Measurements from ENCODE around the gene MACROD2. TPM values are rescaled to one million over a fixed set of nuclear protein-coding genes. Genes with fewer than 3 reads are reported as not detected.

MACROD2 gene
- total RNA-seq, 1 experiment from 2014 or later, result 3.7 TPM

GRCh38 chr20:14715400-14715799, 720.1 kb downstream of the MACROD2 start:
- CTCF ChIA-PET, result no interaction called here
- Histone ChIP-seq H3K9me2 (ENCODE audit: insufficient read depth) (no peaks in the 10 kb centered on the region), H3K36me3 (ENCODE audit: control insufficient read depth in 1 of 2, insufficient read depth in 2 of 2, low read length in 2 of 2) (no peaks in the 10 kb centered on the region), H3K9ac (ENCODE audit: low read length) (no peak overlapping the region), H3K4me3 (replicated peaks in 1 of 2; ENCODE audit: low read depth in 1 of 2, low read length in 2 of 2) (no peak overlapping the region), H4K20me1 (ENCODE audit: insufficient read depth) (no peaks in the 10 kb centered on the region), H3K27ac (ENCODE audit: low read depth, low read length) (no peak overlapping the region), H3K4me1 (ENCODE audit: control insufficient read depth in 1 of 2, insufficient read depth in 2 of 2, low read length in 2 of 2) (no peaks in the 10 kb centered on the region), H3K79me2 (ENCODE audit: insufficient read depth, low read length) (no peaks in the 10 kb centered on the region), H3K4me2 (ENCODE audit: low read length) (no peak overlapping the region), H3K27me3 (ENCODE audit: insufficient read depth, low read length) (no peaks in the 10 kb centered on the region), H2AFZ (ENCODE audit: low read depth, low read length, poor library complexity, severe bottlenecking) (no peak overlapping the region), H3K9me3 (ENCODE audit: control insufficient read depth in 1 of 2, insufficient read depth in 1 of 2, low read depth in 1 of 2, low read length in 2 of 2) (no peaks in the 10 kb centered on the region)
- DNase-seq (ENCODE audit: low read depth, low spot score) (no peak), ATAC-seq (no peak)
- POLR2A ChIA-PET, result no interaction called here
- RAD21 ChIA-PET (ENCODE audit: low non-redundant PET in 1 of 2, low total read pairs in 2 of 2, uncharacterized antibody in 2 of 2, unreplicated experiment in 2 of 2), result no interaction called here
- TF ChIP-seq FOSL1 (IDR thresholded peaks at IDR 0.05; ENCODE audit: low read depth), result no peak
- TF ChIP-seq CEBPB (IDR thresholded peaks at IDR 0.05; ENCODE audit: low read depth), result no peak
- TF ChIP-seq POLR2AphosphoS5 (IDR thresholded peaks at IDR 0.05; ENCODE audit: low read depth, low read length), result no peak
- intact Hi-C loops (cut with micrococcal nuclease), result loop anchor here (10.0 kb wide), 1 partner anchor 381 kb away; the partner anchor contains the start of gene FLRT3
- no TSS peak for BruUV-seq (replicated peaks)

GRCh38 chr20:14716351-14716801, 721.1 kb downstream of the MACROD2 start:
- ChIA-PET POLR2A (no interaction called here), RAD21 (ENCODE audit: low non-redundant PET in 1 of 2, low total read pairs in 2 of 2, uncharacterized antibody in 2 of 2, unreplicated experiment in 2 of 2) (no interaction called here), CTCF (no interaction called here)
- intact Hi-C loops (cut with micrococcal nuclease), result loop anchor here (10.0 kb wide), 1 partner anchor 382 kb away; the partner anchor contains the start of gene FLRT3
- no peak overlapping the region for H3K27ac ChIP-seq (ENCODE audit: low read depth, low read length)
- no peaks in the 10 kb centered on the region for H3K36me3 ChIP-seq (ENCODE audit: control insufficient read depth in 1 of 2, insufficient read depth in 2 of 2, low read length in 2 of 2)
- no peaks in the 10 kb centered on the region for H3K9me2 ChIP-seq (ENCODE audit: insufficient read depth)
- H3K9me3 ChIP-seq (ENCODE audit: control insufficient read depth in 1 of 2, insufficient read depth in 1 of 2, low read depth in 1 of 2, low read length in 2 of 2), result no peaks in the 10 kb centered on the region
- DNase-seq (ENCODE audit: low read depth, low spot score) (no peak), ATAC-seq (no peak)
- H3K27me3 ChIP-seq (ENCODE audit: insufficient read depth, low read length), result no peaks in the 10 kb centered on the region
- H2AFZ ChIP-seq (ENCODE audit: low read depth, low read length, poor library complexity, severe bottlenecking), result no peak overlapping the region
- H3K4me1 ChIP-seq (ENCODE audit: control insufficient read depth in 1 of 2, insufficient read depth in 2 of 2, low read length in 2 of 2), result no peaks in the 10 kb centered on the region
- TF ChIP-seq POLR2A (IDR thresholded peaks at IDR 0.05; ENCODE audit: borderline replicate concordance, extremely low read depth, insufficient read depth, insufficient read length) (no peak), CTCF (IDR thresholded peaks at IDR 0.05 in 2 of 3, conservative IDR thresholded peaks at IDR 0.05 in 1 of 3; ENCODE audit: borderline replicate concordance in 1 of 3, insufficient read depth in 1 of 3, low read depth in 2 of 3, low read length in 2 of 3) (no peak), EZH2phosphoT487 (IDR thresholded peaks at IDR 0.05; ENCODE audit: borderline replicate concordance) (no peak), SRF (IDR thresholded peaks at IDR 0.05; ENCODE audit: low read depth) (no peak), CEBPB (IDR thresholded peaks at IDR 0.05; ENCODE audit: low read depth) (no peak), YY1 (IDR thresholded peaks at IDR 0.05; ENCODE audit: extremely low read depth, insufficient replicate concordance, low read depth, low read length) (no peak), CBX3 (IDR thresholded peaks at IDR 0.05; ENCODE audit: low read depth) (no peak), EZH2 (IDR thresholded peaks at IDR 0.05) (no peak), ZFX (IDR thresholded peaks at IDR 0.05) (no peak), FOSL1 (IDR thresholded peaks at IDR 0.05; ENCODE audit: low read depth) (no peak), ATF3 (IDR thresholded peaks at IDR 0.05) (no peak), ZBTB33 (IDR thresholded peaks at IDR 0.05; ENCODE audit: extremely low read depth, insufficient replicate concordance, low read length) (no peak), RAD21 (IDR thresholded peaks at IDR 0.05; ENCODE audit: low read depth) (no peak), JUND (IDR thresholded peaks at IDR 0.05) (no peak), MAX (IDR thresholded peaks at IDR 0.05) (no peak), POLR2AphosphoS5 (IDR thresholded peaks at IDR 0.05; ENCODE audit: low read depth, low read length) (no peak), ELF1 (IDR thresholded peaks at IDR 0.05; ENCODE audit: borderline replicate concordance, low read depth) (no peak), SP1 (IDR thresholded peaks at IDR 0.05; ENCODE audit: low read depth) (no peak)
- no peak overlapping the region for H3K4me3 ChIP-seq (replicated peaks in 1 of 2; ENCODE audit: low read depth in 1 of 2, low read length in 2 of 2)
- H3K9ac ChIP-seq (ENCODE audit: low read length), result no peak overlapping the region
- H4K20me1 ChIP-seq (ENCODE audit: insufficient read depth), result no peaks in the 10 kb centered on the region
- H3K79me2 ChIP-seq (ENCODE audit: insufficient read depth, low read length), result no peaks in the 10 kb centered on the region
- no peak overlapping the region for H3K4me2 ChIP-seq (ENCODE audit: low read length)
- BruUV-seq (replicated peaks), result no TSS peak

Measured in HCT116 (cell line).